Upper lobe of right lung (tissue), 1 donor: Measurements from ENCODE around the gene SLC1A4. TPM values are rescaled to one million over a fixed set of nuclear protein-coding genes. Genes with fewer than 3 reads are reported as not detected.

Experiments used
- ATAC-seq: fragments of 200-7000 bp; cut with Tn5 transposase; one replicate; pipeline ENCODE4 v1.9.1; 2020; ENCODE audit warnings: mild to moderate bottlenecking, moderate library complexity
- DNase-seq: peaks from one replicate; pipeline ENCODE4 v3.0.0-alpha.2; 2020
- H3K27ac ChIP-seq: fragments of 200-600 bp; one replicate; pipeline ENCODE4 v1.8.0; 2022
- H3K27me3 ChIP-seq: fragments of 200-600 bp; one replicate; pipeline ENCODE4 v1.8.0; 2022; ENCODE audit warnings: mild to moderate bottlenecking
- H3K36me3 ChIP-seq: fragments of 200-600 bp; one replicate; pipeline ENCODE4 v1.8.0; 2022
- H3K4me1 ChIP-seq: fragments of 200-600 bp; one replicate; pipeline ENCODE4 v1.8.0; 2022
- H3K4me3 ChIP-seq: fragments of 200-600 bp; one replicate; pipeline ENCODE4 v1.8.0; 2022; ENCODE audit warnings: mild to moderate bottlenecking
- H3K9me3 ChIP-seq: fragments of 200-600 bp; one replicate; pipeline ENCODE4 v1.8.0; 2022
- CTCF ChIP-seq: fragments of 200-600 bp; IDR thresholded peaks from one replicate; pipeline ENCODE4 v1.8.0; 2022; ENCODE audit warnings: antibody characterized with exemption
- intact Hi-C: fragments of 100-400 bp; cut with DNase I; formaldehyde crosslinking; loops from one replicate; pipeline ENCODE4 v1.11.0; 2022
- total RNA-seq: library from RNA; stranded (reverse); fragmentation: NEBNext Ultra II Directional; extraction: Animal tissue kit (Norgen Biotek cat#: 25700); gene quantifications from one replicate; pipeline ENCODE4 v1.2.1, GENCODE V29; 2021
- donor health status: DM: no; HTN: yes; CAD: no; lungs with severe emphysema.

SLC1A4 gene
- total RNA-seq, 1 donor from 2014 or later: 12.2 TPM

GRCh38 chr2:65072181-65072970 lies 83.2 kb downstream of the SLC1A4 start:
- no peak overlapping the region for H3K27ac ChIP-seq
- H3K9me3 ChIP-seq: no peaks in the 10 kb centered on the region
- H3K4me1 ChIP-seq: peaks cover 41% of the 10 kb centered on the region
- DNase-seq (no peak), ATAC-seq (no peak)
- no peak for TF ChIP-seq CTCF
- H3K36me3 ChIP-seq: peaks cover 39% of the 10 kb centered on the region
- no peak overlapping the region for H3K4me3 ChIP-seq
- intact Hi-C loops: no loop called here
- H3K27me3 ChIP-seq: no peaks in the 10 kb centered on the region

Other genes with a start within 250 kb of the SLC1A4 start
- gene CEP68, start 67.0 kb downstream of the SLC1A4 start, total RNA-seq: 16.0 TPM
- gene RAB1A, start 140.7 kb downstream of the SLC1A4 start, total RNA-seq: 151 TPM
- 236 TPM for gene ACTR2, start 238.4 kb downstream of the SLC1A4 start, total RNA-seq